Fibroblast of lung (primary cell): Measurements from ENCODE around the gene THAP5. TPM values are rescaled to one million over a fixed set of nuclear protein-coding genes. Genes with fewer than 3 reads are reported as not detected.

Experiments used
- DNase-seq, 2 donors: peaks; one replicate each; pipeline versions ENCODE4 v3.0.0 to v3.0.0-alpha.2; 2010; ENCODE audit warnings: low read depth in 2 of 2
- H2AFZ ChIP-seq: 2 replicates; pipeline ENCODE4 v1.5.1; 2012; ENCODE audit warnings: low read length, control low read depth, inconsistent platforms
- H3K27ac ChIP-seq: 2 replicates; pipeline ENCODE4 v1.5.1; 2011; ENCODE audit warnings: low read length, control low read depth; ENCODE audit not compliant: insufficient read depth
- H3K27me3 ChIP-seq: 2 replicates; pipeline ENCODE4 v1.5.1; 2011; ENCODE audit warnings: mild to moderate bottlenecking, low read length; ENCODE audit not compliant: control insufficient read depth, insufficient read depth
- H3K36me3 ChIP-seq: 2 replicates; pipeline ENCODE4 v1.5.1; 2011; ENCODE audit warnings: low read length; ENCODE audit not compliant: control insufficient read depth, insufficient read depth
- H3K4me1 ChIP-seq: 2 replicates; pipeline ENCODE4 v1.5.1; 2011; ENCODE audit warnings: low read length; ENCODE audit not compliant: control insufficient read depth, insufficient read depth; ENCODE audit errors: extremely low read depth
- H3K4me2 ChIP-seq: 2 replicates; pipeline ENCODE4 v1.5.1; 2011; ENCODE audit warnings: low read length, control low read depth; ENCODE audit not compliant: insufficient read depth; ENCODE audit errors: extremely low read depth
- H3K4me3 ChIP-seq, 4 experiments: fragments of 200-600 bp in 1 of 4; sonication (generic) in 1 of 4; replicated peaks in 1 of 4; 2 replicates each; pipeline ENCODE4 v1.5.1; 2011 to 2016; ENCODE audit warnings: low read length in 4 of 4, low read depth in 3 of 4, mild to moderate bottlenecking in 3 of 4, control low read depth in 2 of 4, inconsistent platforms in 1 of 4, mixed read lengths in 1 of 4; ENCODE audit not compliant: insufficient read depth in 1 of 4; ENCODE audit errors: control extremely low read depth in 1 of 4
- H3K79me2 ChIP-seq: 2 replicates; pipeline ENCODE4 v1.5.1; 2012; ENCODE audit warnings: mild to moderate bottlenecking, low read length, inconsistent platforms; ENCODE audit not compliant: control insufficient read depth, insufficient read depth
- H3K9ac ChIP-seq: 2 replicates; pipeline ENCODE4 v1.5.1; 2011; ENCODE audit warnings: mild to moderate bottlenecking, low read length, control low read depth; ENCODE audit not compliant: insufficient read depth
- H3K9me3 ChIP-seq: 2 replicates; pipeline ENCODE4 v1.5.1; 2012; ENCODE audit warnings: low read depth, low read length; ENCODE audit not compliant: control insufficient read depth, insufficient read depth
- H4K20me1 ChIP-seq: 2 replicates; pipeline ENCODE4 v1.5.1; 2011; ENCODE audit warnings: low read length; ENCODE audit not compliant: control insufficient read depth, insufficient read depth; ENCODE audit errors: extremely low read depth
- CTCF ChIP-seq, 2 donors: IDR thresholded peaks in 1 of 2; conservative IDR thresholded peaks in 1 of 2; 1 replicate in 1 of 2; 2 replicates in 1 of 2; pipeline ENCODE4 v1.5.1; 2011 to 2012; ENCODE audit warnings: low read length in 2 of 2, control low read depth in 1 of 2, inconsistent platforms in 1 of 2, low read depth in 1 of 2, mild to moderate bottlenecking in 1 of 2
- EZH2 ChIP-seq: IDR thresholded peaks from 2 replicates; pipeline ENCODE4 v1.5.1; 2012; ENCODE audit warnings: low read length, control low read depth, mild to moderate bottlenecking; ENCODE audit errors: missing control alignments
- polyA plus RNA-seq, 2 donors: library from polyadenylated mRNA; depleted of rRNA in 1 of 2; stranded (reverse) in 1 of 2; unstranded in 1 of 2; fragments of >200 nt; gene quantifications; 2 replicates each; pipeline ENCODE4 v1.2.1, GENCODE V29; 2011 to 2012; ENCODE audit warnings: missing spikeins in 1 of 2
- total RNA-seq: library from RNA; depleted of rRNA; stranded (reverse); fragments of >200 nt; gene quantifications from 2 replicates; pipeline ENCODE4 v1.2.1, GENCODE V29; 2014

Gene THAP5
- total and polyA plus RNA-seq, 2 donors (not counting 1 experiment from before 2014, with no cell fraction given), result 18.4 to 24.1 TPM

- H3K27ac ChIP-seq, result no peak overlapping the region
Measured at GRCh38 chr7:108609643-108610042, 40.1 kb upstream of the THAP5 start.

GRCh38 chr7:108605559-108606201 lies 36.2 kb upstream of the THAP5 start:
- peak in 1 of 2 donors; percentile 20 for DNase-seq
- no peaks in the 10 kb centered on the region for H3K4me1 ChIP-seq
- no peaks in the 10 kb centered on the region for H3K79me2 ChIP-seq
- no peak overlapping the region for H3K4me2 ChIP-seq
- H3K9ac ChIP-seq, result no peak overlapping the region
- no peak overlapping the region for H2AFZ ChIP-seq
- H4K20me1 ChIP-seq, result no peaks in the 10 kb centered on the region
- no peak overlapping the region for H3K4me3 ChIP-seq
- TF ChIP-seq EZH2 (no peak), CTCF (conservative IDR thresholded peaks at IDR 0.05 in 1 of 2, IDR thresholded peaks at IDR 0.05 in 1 of 2; ENCODE audit: low read depth in 1 of 2, low read length in 2 of 2) (no peak)
- no peaks in the 10 kb centered on the region for H3K9me3 ChIP-seq
- no peaks in the 10 kb centered on the region for H3K36me3 ChIP-seq
- H3K27me3 ChIP-seq, result peaks cover 2% of the 10 kb centered on the region
- no peak overlapping the region for H3K27ac ChIP-seq

More at GRCh38 chr7:108609643-108610042, 40.1 kb upstream of the THAP5 start:
- Histone ChIP-seq H3K4me1 (no peaks in the 10 kb centered on the region), H3K4me2 (no peak overlapping the region), H3K4me3 (no peak overlapping the region), H3K79me2 (no peaks in the 10 kb centered on the region), H3K36me3 (no peaks in the 10 kb centered on the region), H3K9me3 (no peaks in the 10 kb centered on the region), H2AFZ (no peak overlapping the region), H3K27me3 (peaks cover 2% of the 10 kb centered on the region), H3K9ac (no peak overlapping the region), H4K20me1 (no peaks in the 10 kb centered on the region)
- TF ChIP-seq CTCF (conservative IDR thresholded peaks at IDR 0.05 in 1 of 2, IDR thresholded peaks at IDR 0.05 in 1 of 2; ENCODE audit: low read depth in 1 of 2, low read length in 2 of 2) (no peak), EZH2 (no peak)
- no peak for DNase-seq

GRCh38 chr7:108604307-108605077 lies 35.0 kb upstream of the THAP5 start:
- TF ChIP-seq CTCF (conservative IDR thresholded peaks at IDR 0.05 in 1 of 2, IDR thresholded peaks at IDR 0.05 in 1 of 2; ENCODE audit: low read depth in 1 of 2, low read length in 2 of 2) (no peak), EZH2 (no peak)
- no peak for DNase-seq
- no peak overlapping the region for H3K27ac ChIP-seq
- no peaks in the 10 kb centered on the region for H3K36me3 ChIP-seq
- no peak overlapping the region for H3K9ac ChIP-seq
- no peaks in the 10 kb centered on the region for H3K79me2 ChIP-seq
- no peaks in the 10 kb centered on the region for H4K20me1 ChIP-seq
- H3K4me2 ChIP-seq, result no peak overlapping the region
- peaks cover 2% of the 10 kb centered on the region for H3K27me3 ChIP-seq
- H3K4me3 ChIP-seq, result no peak overlapping the region
- H2AFZ ChIP-seq, result no peak overlapping the region
- no peaks in the 10 kb centered on the region for H3K4me1 ChIP-seq
- no peaks in the 10 kb centered on the region for H3K9me3 ChIP-seq
